Measurements from ENCODE around the gene SMARCC2. TPM values are rescaled to one million over a fixed set of nuclear protein-coding genes. Genes with fewer than 3 reads are reported as not detected.
A peak's percentile ranks its signal among the peaks of the same experiment; 100 is the strongest.

The SMARCC2 gene
- total and polyA plus RNA-seq, 2 donors (not counting 1 experiment from before 2014, with no cell fraction given), result 60.2 to 70.8 TPM

GRCh38 chr12:56137853-56138571 lies 51.3 kb downstream of the SMARCC2 start:
- Histone ChIP-seq H3K36me3 (ENCODE audit: control insufficient read depth, insufficient read depth, low read length) (peaks cover 35% of the 10 kb centered on the region), H3K9me3 (ENCODE audit: control insufficient read depth, insufficient read depth, low read depth, low read length) (no peaks in the 10 kb centered on the region), H2AFZ (ENCODE audit: low read length) (no peak overlapping the region), H3K4me3 (replicated peaks in 1 of 4; ENCODE audit: control extremely low read depth in 1 of 4, insufficient read depth in 1 of 4, low read depth in 3 of 4, low read length in 4 of 4) (no peak overlapping the region), H3K9ac (ENCODE audit: insufficient read depth, low read length) (no peak overlapping the region), H3K27me3 (ENCODE audit: control insufficient read depth, insufficient read depth, low read length) (no peaks in the 10 kb centered on the region), H3K4me1 (ENCODE audit: control insufficient read depth, extremely low read depth, insufficient read depth, low read length) (no peaks in the 10 kb centered on the region), H4K20me1 (ENCODE audit: control insufficient read depth, extremely low read depth, insufficient read depth, low read length) (no peaks in the 10 kb centered on the region), H3K27ac (ENCODE audit: insufficient read depth, low read length) (no peak overlapping the region), H3K4me2 (ENCODE audit: extremely low read depth, insufficient read depth, low read length) (no peak overlapping the region), H3K79me2 (ENCODE audit: control insufficient read depth, insufficient read depth, low read length) (no peaks in the 10 kb centered on the region)
- no peak for DNase-seq (ENCODE audit: low read depth in 2 of 2)
- TF ChIP-seq CTCF (conservative IDR thresholded peaks at IDR 0.05 in 1 of 2, IDR thresholded peaks at IDR 0.05 in 1 of 2; ENCODE audit: low read depth in 1 of 2, low read length in 2 of 2) (no peak), EZH2 (IDR thresholded peaks at IDR 0.05; ENCODE audit: low read length, missing control alignments) (no peak)

GRCh38 chr12:56134897-56135296 lies 54.4 kb downstream of the SMARCC2 start:
- peaks cover 7% of the 10 kb centered on the region for H3K79me2 ChIP-seq (ENCODE audit: control insufficient read depth, insufficient read depth, low read length)
- H3K27me3 ChIP-seq (ENCODE audit: control insufficient read depth, insufficient read depth, low read length), result no peaks in the 10 kb centered on the region
- TF ChIP-seq CTCF (conservative IDR thresholded peaks at IDR 0.05 in 1 of 2, IDR thresholded peaks at IDR 0.05 in 1 of 2; ENCODE audit: low read depth in 1 of 2, low read length in 2 of 2) (no peak), EZH2 (IDR thresholded peaks at IDR 0.05; ENCODE audit: low read length, missing control alignments) (no peak)
- no peak overlapping the region for H3K4me3 ChIP-seq (replicated peaks in 1 of 4; ENCODE audit: control extremely low read depth in 1 of 4, insufficient read depth in 1 of 4, low read depth in 3 of 4, low read length in 4 of 4)
- H2AFZ ChIP-seq (ENCODE audit: low read length), result no peak overlapping the region
- H3K4me1 ChIP-seq (ENCODE audit: control insufficient read depth, extremely low read depth, insufficient read depth, low read length), result peaks cover 4% of the 10 kb centered on the region
- no peak overlapping the region for H3K27ac ChIP-seq (ENCODE audit: insufficient read depth, low read length)
- peaks cover 42% of the 10 kb centered on the region for H3K36me3 ChIP-seq (ENCODE audit: control insufficient read depth, insufficient read depth, low read length)
- H3K9me3 ChIP-seq (ENCODE audit: control insufficient read depth, insufficient read depth, low read depth, low read length), result no peaks in the 10 kb centered on the region
- H3K9ac ChIP-seq (ENCODE audit: insufficient read depth, low read length), result no peak overlapping the region
- no peak for DNase-seq (ENCODE audit: low read depth in 2 of 2)
- no peak overlapping the region for H3K4me2 ChIP-seq (ENCODE audit: extremely low read depth, insufficient read depth, low read length)
- H4K20me1 ChIP-seq (ENCODE audit: control insufficient read depth, extremely low read depth, insufficient read depth, low read length), result no peaks in the 10 kb centered on the region

- no peaks in the 10 kb centered on the region for H4K20me1 ChIP-seq (ENCODE audit: control insufficient read depth, extremely low read depth, insufficient read depth, low read length)
- peaks cover 27% of the 10 kb centered on the region for H3K36me3 ChIP-seq (ENCODE audit: control insufficient read depth, insufficient read depth, low read length)
- peaks cover 11% of the 10 kb centered on the region for H3K4me1 ChIP-seq (ENCODE audit: control insufficient read depth, extremely low read depth, insufficient read depth, low read length)
- no peak for DNase-seq (ENCODE audit: low read depth in 2 of 2)
- H3K4me2 ChIP-seq (ENCODE audit: extremely low read depth, insufficient read depth, low read length), result no peak overlapping the region
- no peak overlapping the region for H2AFZ ChIP-seq (ENCODE audit: low read length)
- H3K4me3 ChIP-seq (replicated peaks in 1 of 4; ENCODE audit: control extremely low read depth in 1 of 4, insufficient read depth in 1 of 4, low read depth in 3 of 4, low read length in 4 of 4), result peak overlapping the region in 1 of 4 experiments; percentile 4
- H3K27me3 ChIP-seq (ENCODE audit: control insufficient read depth, insufficient read depth, low read length), result no peaks in the 10 kb centered on the region
- no peak overlapping the region for H3K9ac ChIP-seq (ENCODE audit: insufficient read depth, low read length)
- peaks cover 25% of the 10 kb centered on the region for H3K79me2 ChIP-seq (ENCODE audit: control insufficient read depth, insufficient read depth, low read length)
- H3K9me3 ChIP-seq (ENCODE audit: control insufficient read depth, insufficient read depth, low read depth, low read length), result no peaks in the 10 kb centered on the region
- H3K27ac ChIP-seq (ENCODE audit: insufficient read depth, low read length), result no peak overlapping the region
- TF ChIP-seq EZH2 (IDR thresholded peaks at IDR 0.05; ENCODE audit: low read length, missing control alignments), result no peak
- no peak for TF ChIP-seq CTCF (conservative IDR thresholded peaks at IDR 0.05 in 1 of 2, IDR thresholded peaks at IDR 0.05 in 1 of 2; ENCODE audit: low read depth in 1 of 2, low read length in 2 of 2)
Measured at GRCh38 chr12:56130876-56131275, 58.4 kb downstream of the SMARCC2 start.

Data from fibroblast of lung (primary cell).